DND-41 (cell line): ENCODE measurements around the gene SYNDIG1.

Experiments used
- CTCF ChIP-seq: IDR thresholded peaks from 2 replicates; pipeline ENCODE4 v1.5.1; 2012; ENCODE audit warnings: borderline replicate concordance, low read length, moderate library complexity, mild to moderate bottlenecking; ENCODE audit not compliant: poor library complexity, severe bottlenecking; ENCODE audit errors: extremely low read depth
- EZH2 ChIP-seq: IDR thresholded peaks from 3 replicates; pipeline ENCODE4 v1.6.1; 2012; ENCODE audit warnings: borderline replicate concordance, low read depth, mild to moderate bottlenecking, moderate library complexity, low read length, inconsistent platforms; ENCODE audit not compliant: severe bottlenecking

- no peak for TF ChIP-seq CTCF
- no peak for TF ChIP-seq EZH2
Measured at GRCh38 chr20:24583169-24583792, 113.9 kb downstream of the SYNDIG1 start.
